ENCODE measurements around the gene TWNK. TPM values are rescaled to one million over a fixed set of nuclear protein-coding genes. Genes with fewer than 3 reads are reported as not detected.

The TWNK gene
- total and polyA plus RNA-seq, 9 of the 15 experiments (the other 6 are each of a cell fraction or from before 2014, with no cell fraction given), result 11.6 to 34.7 (median 17.4) TPM

DNA sequence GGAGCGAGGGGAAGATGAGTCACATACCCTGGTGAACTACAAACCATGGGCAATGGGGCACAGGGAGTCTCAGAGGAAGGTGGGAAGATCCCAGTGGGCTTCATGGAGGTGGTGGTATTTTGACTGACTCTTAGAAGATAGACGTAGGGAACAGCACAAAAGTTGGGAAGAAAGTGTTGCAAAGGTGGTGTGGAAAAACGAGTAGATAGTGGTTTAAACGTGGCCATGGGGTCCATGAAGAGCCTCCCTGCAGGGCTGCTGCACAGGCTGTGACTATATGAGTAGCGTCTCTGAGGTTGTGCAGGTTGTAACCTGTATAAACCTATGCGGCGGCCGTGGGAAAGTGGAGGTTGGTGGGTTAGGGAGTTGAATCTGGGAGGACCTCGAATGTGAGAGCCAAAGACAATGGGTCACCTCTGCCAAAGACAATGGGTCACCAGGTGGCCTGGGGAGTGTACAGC, 26.1 kb downstream of the TWNK start:
- no peak for TF ChIP-seq MTA2 (IDR thresholded peaks at IDR 0.05; ENCODE audit: low read depth)
- no peak for TF ChIP-seq ZNF316 (IDR thresholded peaks at IDR 0.05)
- no peak for TF ChIP-seq U2AF1 (optimal IDR thresholded peaks at IDR 0.05; ENCODE audit: low read depth, low read length)
- no peak for TF ChIP-seq POLR2H (tag; IDR thresholded peaks at IDR 0.05; ENCODE audit: low read depth)
- peak; percentile 82 for TF ChIP-seq ZFP36 (IDR thresholded peaks at IDR 0.05; ENCODE audit: low read depth, low read length, partially characterized antibody)
- no peak overlapping the region for H3K4me3 ChIP-seq
- POLR2A ChIA-PET, result no interaction called here
- no peak for ATAC-seq
- H3K4me2 ChIP-seq (ENCODE audit: insufficient read depth, low read length), result no peak overlapping the region
- H4K20me1 ChIP-seq (replicated peaks; ENCODE audit: control insufficient read depth, insufficient read depth, low read length), result no peaks in the 10 kb centered on the region
- no peak overlapping the region for H3K9ac ChIP-seq (ENCODE audit: insufficient read depth in 1 of 2, low read depth in 2 of 2, low read length in 2 of 2)
- no peak for DNase-seq (ENCODE audit: extremely low read depth in 1 of 4, low spot score in 3 of 4)
- H3K4me1 ChIP-seq (replicated peaks in 1 of 2; ENCODE audit: control insufficient read depth in 2 of 2, insufficient read depth in 2 of 2, low read length in 2 of 2), result peaks cover 14 to 40% of the 10 kb centered on the region in 2 experiments; a peak in 4 of 5 replicates
- FAIRE-seq, result peak; percentile 48
- intact Hi-C loops (cut with micrococcal nuclease), result loop anchor here (10.0 kb wide), 1 partner anchor 51 kb away; the partner anchor contains the start of gene KAZALD1
- no TSS peak for BruUV-seq (replicated peaks)
- H3K36me3 ChIP-seq (ENCODE audit: control insufficient read depth, insufficient read depth, low read length), result no peaks in the 10 kb centered on the region
- no peaks in the 10 kb centered on the region for H3K9me1 ChIP-seq (ENCODE audit: control insufficient read depth, insufficient read depth, low read length)
- no peak overlapping the region for H3K27ac ChIP-seq (ENCODE audit: extremely low read depth, low read depth, low read length)
- H2AFZ ChIP-seq (ENCODE audit: low read depth, low read length), result no peak overlapping the region
- 37% methylated on average over 9 of the region's 9 CpGs for WGBS (ENCODE audit: insufficient coverage, low coverage, missing lambda C conversion rate)
- no peaks in the 10 kb centered on the region for H3K79me2 ChIP-seq (ENCODE audit: control insufficient read depth, insufficient read depth, low read length)
- H3K27me3 ChIP-seq (ENCODE audit: control insufficient read depth in 2 of 2, insufficient read depth in 2 of 2, low read length in 2 of 2), result no peaks in the 10 kb centered on the region
- H3K9me3 ChIP-seq (replicated peaks; ENCODE audit: control insufficient read depth, insufficient read depth, low read depth, low read length), result no peaks in the 10 kb centered on the region
- CTCF ChIA-PET (ENCODE audit: low intra/inter-chr PET ratio), result interaction anchor here (5.8 kb wide), 1 partner anchor 17 kb away, joined by 150 read pairs; the partner anchor contains the start of gene LZTS2
- in situ Hi-C loops (cut with MboI), result loop anchor here (10.0 kb wide), 1 partner anchor 459 kb away; no protein-coding TSS in a partner anchor

Data from K562 (cell line).